HG03521 (cell line): ENCODE data around the gene CARMIL1.

Source experiments
- ATAC-seq: cut with Tn5 transposase; IDR thresholded peaks from one replicate; pipeline ENCODE4 v1.9.1; 2021; ENCODE audit warnings: mild to moderate bottlenecking, moderate library complexity; ENCODE audit not compliant: unreplicated experiment

Gene CARMIL1

GRCh38 chr6:25306379-25306778, 27.2 kb downstream of the CARMIL1 start:
- ATAC-seq, result no peak

GRCh38 chr6:25307805-25308494, 28.8 kb downstream of the CARMIL1 start:
- no peak for ATAC-seq

DNA sequence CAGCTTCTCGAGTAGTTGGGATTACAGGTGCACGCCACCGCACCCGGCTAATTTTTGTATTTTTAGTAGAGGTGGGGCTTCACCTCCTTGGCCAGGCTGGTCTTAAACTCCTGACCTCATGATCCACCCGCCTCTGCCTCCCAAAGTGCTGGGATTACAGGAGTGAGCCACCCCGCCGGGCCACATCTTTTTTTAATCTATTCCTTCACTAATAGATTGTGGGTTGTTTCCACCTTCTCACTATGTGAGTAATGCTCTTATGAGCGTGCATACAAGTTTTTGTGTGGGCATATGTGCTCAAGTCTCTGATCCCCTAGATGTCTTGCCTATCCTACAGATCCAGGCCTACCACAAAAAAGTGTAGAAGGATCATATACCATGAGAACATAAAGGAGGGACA, 30.7 kb downstream of the CARMIL1 start:
- no peak for ATAC-seq

- no peak for ATAC-seq
Measured at GRCh38 chr6:25311331-25311840, 32.2 kb downstream of the CARMIL1 start.

DNA sequence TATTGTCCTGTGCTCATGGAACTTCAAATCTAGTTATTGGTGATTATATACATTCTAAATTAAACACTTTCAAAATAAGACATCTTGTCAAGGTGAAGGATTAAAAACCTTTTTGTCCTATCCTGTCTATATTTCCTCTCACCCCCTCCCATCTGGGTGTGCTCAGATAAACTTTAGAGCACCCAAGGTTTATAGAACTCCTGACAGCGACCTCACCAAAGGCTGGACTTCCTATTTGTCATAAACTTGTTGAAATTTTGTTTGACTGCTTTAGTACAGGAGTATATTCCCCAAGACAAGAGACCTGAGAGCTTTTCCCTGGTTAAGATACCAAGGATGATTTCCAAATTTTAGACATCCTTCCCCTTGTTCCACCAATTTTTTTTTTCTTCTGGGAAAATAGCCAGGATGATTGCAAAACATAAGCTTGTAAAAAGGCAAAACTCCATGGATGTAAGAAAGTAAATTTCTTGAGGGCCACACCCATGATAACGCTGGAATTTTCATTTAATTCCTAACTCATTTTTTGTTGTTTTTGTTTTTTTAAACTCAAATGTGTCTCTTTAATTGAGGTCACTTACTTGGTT, 33.0 kb downstream of the CARMIL1 start:
- ATAC-seq, result no peak

DNA sequence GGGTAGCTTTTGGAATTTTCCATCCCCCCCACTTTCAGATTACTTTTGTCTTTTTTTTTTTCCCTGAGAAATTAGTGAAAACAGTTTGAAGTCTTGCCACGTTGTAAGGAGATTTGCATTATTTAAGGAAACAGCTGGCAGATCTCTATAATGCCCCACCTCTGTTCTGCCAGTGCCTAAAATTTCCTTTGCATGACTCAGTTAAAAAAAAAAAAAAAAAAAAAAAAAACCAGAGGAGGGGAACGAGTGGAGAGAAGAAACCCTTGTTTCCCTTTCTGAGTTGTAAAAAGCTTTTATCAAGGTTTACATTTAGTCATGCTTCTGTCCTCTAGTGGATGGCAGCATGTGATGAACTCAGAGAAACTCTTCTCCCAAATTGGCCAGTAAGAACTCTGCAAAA, 33.5 kb downstream of the CARMIL1 start:
- ATAC-seq, result no peak

GRCh38 chr6:25314509-25315175, 35.5 kb downstream of the CARMIL1 start:
- no peak for ATAC-seq

- ATAC-seq, result no peak
Measured at GRCh38 chr6:25315194-25316177, 36.3 kb downstream of the CARMIL1 start.

DNA sequence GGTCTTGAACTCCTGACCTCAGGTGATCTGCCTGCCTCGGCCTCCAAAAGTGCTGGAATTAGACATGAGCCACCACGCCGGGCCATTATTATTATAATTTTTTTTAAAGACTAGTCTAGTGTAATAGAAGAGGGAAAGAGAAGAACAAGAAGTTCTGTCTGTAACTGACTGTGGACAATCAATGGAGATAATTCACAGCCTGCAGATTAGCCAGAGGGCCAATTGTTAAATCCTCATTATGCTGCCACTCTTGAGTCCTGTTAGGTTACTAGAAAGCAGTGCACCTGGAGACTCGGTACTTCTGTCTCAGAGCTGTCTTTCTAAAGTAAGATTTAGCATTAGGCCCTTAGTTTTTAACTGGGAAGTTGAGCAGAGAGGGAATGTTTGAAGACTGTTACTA, 37.5 kb downstream of the CARMIL1 start:
- ATAC-seq, result no peak

DNA sequence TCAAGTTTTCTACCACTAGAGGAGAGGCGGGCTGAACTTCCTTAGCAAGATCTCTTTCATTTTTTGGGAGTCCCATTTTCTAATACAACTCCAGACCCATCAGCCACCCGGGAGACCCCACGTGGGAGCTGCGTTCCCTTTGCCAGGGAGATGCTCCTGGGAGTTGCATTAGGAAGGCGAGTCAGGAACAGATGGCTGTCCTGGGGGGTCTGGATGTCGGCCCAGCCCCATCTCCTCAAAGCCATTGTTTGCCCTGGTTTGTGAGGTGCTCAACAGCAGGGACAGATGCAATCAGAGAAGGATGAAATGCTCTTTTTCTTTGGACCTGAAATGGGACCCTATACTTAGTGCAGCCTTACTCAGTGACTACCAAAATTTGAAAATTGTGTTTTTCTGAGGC, 39.4 kb downstream of the CARMIL1 start:
- ATAC-seq, result no peak

DNA sequence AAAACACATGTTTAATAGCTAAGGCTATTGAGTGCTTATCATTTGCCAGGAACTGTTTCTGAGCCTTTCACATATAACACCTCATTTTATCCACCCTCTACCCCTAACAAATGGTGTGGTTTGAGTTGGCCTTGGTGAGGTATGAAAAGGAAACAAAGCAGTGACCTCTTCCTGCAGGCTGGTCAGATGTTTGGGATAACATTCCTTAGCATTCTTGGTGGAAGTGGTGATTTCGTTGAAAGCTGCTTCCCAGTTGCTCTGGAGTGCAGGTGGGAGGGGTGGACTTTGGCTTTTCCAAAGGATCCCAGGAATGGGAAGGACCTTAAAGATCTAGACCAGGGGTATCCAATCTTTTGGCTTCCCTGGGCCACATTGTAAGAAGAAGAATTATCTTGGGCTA, 41.3 kb downstream of the CARMIL1 start:
- no peak for ATAC-seq

- ATAC-seq, result no peak
Measured at GRCh38 chr6:25322692-25323091, 43.5 kb downstream of the CARMIL1 start.

- ATAC-seq, result no peak
Measured at GRCh38 chr6:25324066-25324762, 45.0 kb downstream of the CARMIL1 start.

DNA sequence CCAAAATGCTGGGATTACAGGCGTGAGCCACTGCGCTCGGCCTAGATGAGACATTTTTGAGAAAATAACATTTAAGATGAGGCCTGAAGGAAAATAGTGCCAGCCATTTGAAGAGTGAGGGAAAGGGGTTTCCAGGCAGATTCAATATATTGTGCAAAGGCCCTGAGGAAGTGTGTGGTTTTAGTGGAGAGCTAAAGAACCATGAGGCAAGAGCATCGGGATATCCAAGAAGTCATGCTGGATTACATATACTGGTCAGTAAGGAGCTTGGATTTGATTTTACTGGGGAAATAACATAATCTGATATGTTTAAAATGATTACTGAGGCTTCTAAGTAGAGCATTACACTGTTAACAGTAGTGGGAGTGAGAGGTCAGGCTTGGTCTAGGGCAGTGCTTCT, 47.0 kb downstream of the CARMIL1 start:
- no peak for ATAC-seq

DNA sequence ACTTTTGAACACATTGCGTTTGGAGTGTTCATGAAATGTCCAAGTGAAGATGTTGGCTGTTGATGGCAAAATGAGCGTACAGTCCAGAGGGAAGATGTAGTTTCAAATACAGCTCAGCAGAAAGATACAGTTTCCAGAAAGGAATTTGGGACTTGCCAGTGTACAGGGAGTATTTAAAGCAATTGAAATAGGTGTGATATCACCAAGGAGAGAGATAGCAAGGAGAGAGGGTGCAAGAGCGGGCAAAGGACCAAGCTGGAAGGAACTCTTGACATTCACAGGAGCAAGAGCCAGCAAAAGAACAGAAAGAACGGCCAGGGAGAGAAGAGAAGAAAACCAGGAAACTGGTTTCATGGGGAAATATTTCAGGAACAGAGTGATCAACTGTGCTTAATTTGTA, 47.8 kb downstream of the CARMIL1 start:
- ATAC-seq, result no peak

GRCh38 chr6:25327432-25327831, 48.3 kb downstream of the CARMIL1 start:
- ATAC-seq, result no peak

- no peak for ATAC-seq
Measured at GRCh38 chr6:25329161-25329817, 50.1 kb downstream of the CARMIL1 start.

- no peak for ATAC-seq
Measured at GRCh38 chr6:25329982-25330381, 50.8 kb downstream of the CARMIL1 start.

DNA sequence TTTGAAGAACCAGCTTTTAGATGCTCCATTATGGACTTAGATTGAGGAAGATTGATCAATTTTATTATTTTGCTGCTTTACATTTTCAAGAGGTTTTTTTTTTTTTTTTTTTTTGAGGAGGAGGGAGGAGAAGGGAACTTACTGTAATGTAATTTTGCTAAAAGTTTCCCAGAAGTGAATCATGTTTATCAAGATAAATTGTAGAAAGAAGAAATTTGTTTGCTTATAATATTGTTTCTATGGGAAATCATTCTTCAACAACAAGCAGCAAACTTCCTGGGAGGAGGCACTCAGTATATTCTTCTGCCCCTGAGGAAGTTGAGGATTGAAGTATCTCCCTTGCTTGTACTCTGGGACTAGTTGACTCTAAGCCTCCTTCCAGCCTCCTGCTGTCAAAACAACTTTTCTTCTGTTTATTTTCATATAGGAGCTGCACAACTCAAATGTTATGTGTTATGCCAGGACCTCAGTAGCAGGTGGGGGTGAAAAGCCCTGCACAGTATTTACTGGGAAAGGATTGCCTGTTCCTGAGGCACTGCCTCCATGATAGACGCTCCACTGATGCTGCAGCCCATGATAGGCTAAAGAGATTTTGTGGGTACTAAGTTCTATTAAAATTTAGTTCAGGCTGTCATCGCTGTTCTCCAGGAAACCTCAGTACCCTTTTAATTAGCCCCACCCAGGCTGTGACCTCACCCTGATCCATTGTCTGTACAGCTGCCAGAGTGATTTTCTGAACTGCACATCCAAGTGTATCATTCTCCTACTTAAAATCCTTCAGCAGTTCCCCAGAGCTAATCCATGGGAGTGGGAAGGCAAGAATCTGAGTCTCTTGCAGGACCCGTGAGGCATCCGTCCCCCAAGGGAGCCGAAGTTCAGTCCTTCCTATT, 51.9 kb downstream of the CARMIL1 start:
- no peak for ATAC-seq
